C4-2B (cell line): ENCODE measurements around the gene LDLR.

Experiments used
- ZFX ChIP-seq: fragments of 450-650 bp; IDR thresholded peaks from 2 replicates; pipeline ENCODE4 v1.6.1; 2017
- TF ChIP-seq, protein P1 (sequence below): fragments of 450-650 bp; conservative IDR thresholded peaks from 2 replicates; pipeline ENCODE4 v1.5.1; 2017; ENCODE audit warnings: mild to moderate bottlenecking

DNA sequence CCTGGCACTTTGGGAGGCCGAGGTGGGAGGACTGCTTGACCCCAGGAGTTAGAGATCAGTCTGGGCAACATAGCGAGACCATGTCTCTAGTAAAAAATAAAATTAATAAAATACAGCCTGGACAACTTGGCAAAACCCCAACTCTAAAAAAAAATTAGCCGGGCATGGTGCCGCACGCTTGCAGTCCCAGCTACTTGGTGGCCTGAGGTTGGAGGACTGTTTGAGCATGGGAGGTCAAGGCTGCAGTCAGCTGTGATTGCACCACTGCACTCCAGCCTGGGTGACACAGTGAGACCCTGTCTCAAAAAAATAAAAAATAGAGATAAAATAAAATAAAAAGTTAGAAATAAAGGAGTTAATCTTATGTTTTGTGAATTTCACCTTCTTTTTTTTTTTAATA is 81.9 kb downstream of the LDLR start:
- TF ChIP-seq, protein P1, sequence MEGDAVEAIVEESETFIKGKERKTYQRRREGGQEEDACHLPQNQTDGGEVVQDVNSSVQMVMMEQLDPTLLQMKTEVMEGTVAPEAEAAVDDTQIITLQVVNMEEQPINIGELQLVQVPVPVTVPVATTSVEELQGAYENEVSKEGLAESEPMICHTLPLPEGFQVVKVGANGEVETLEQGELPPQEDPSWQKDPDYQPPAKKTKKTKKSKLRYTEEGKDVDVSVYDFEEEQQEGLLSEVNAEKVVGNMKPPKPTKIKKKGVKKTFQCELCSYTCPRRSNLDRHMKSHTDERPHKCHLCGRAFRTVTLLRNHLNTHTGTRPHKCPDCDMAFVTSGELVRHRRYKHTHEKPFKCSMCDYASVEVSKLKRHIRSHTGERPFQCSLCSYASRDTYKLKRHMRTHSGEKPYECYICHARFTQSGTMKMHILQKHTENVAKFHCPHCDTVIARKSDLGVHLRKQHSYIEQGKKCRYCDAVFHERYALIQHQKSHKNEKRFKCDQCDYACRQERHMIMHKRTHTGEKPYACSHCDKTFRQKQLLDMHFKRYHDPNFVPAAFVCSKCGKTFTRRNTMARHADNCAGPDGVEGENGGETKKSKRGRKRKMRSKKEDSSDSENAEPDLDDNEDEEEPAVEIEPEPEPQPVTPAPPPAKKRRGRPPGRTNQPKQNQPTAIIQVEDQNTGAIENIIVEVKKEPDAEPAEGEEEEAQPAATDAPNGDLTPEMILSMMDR = no peak
- TF ChIP-seq ZFX = no peak
